Loucy (cell line): ENCODE data around the gene TMEM181.

Experiments used
- H2AFZ ChIP-seq: fragments of 200-600 bp; sonication (generic); 2 replicates; pipeline ENCODE4 v1.6.0; 2016; ENCODE audit warnings: antibody characterized with exemption, mild to moderate bottlenecking, low read length, moderate library complexity
- H3F3A ChIP-seq: fragments of 200-600 bp; 2 replicates; pipeline ENCODE4 v1.6.0; 2016; ENCODE audit warnings: antibody characterized with exemption, low read depth, mild to moderate bottlenecking
- H3K27me3 ChIP-seq: fragments of 200-600 bp; sonication (generic); 2 replicates; pipeline ENCODE4 v1.6.1; 2014; ENCODE audit warnings: low read length, mild to moderate bottlenecking; ENCODE audit not compliant: insufficient read depth, poor library complexity, severe bottlenecking
- H3K36me3 ChIP-seq: fragments of 200-600 bp; sonication (generic); 2 replicates; pipeline ENCODE4 v1.6.1; 2016; ENCODE audit warnings: low read length; ENCODE audit not compliant: insufficient read depth
- H3K4me1 ChIP-seq: fragments of 200-600 bp; sonication (generic); 2 replicates; pipeline ENCODE4 v1.5.1; 2014; ENCODE audit warnings: low read length, mild to moderate bottlenecking; ENCODE audit not compliant: insufficient read depth, poor library complexity, severe bottlenecking
- H3K4me2 ChIP-seq: fragments of 200-600 bp; sonication (generic); 2 replicates; pipeline ENCODE4 v1.6.0; 2014; ENCODE audit warnings: antibody characterized with exemption, low read length, low read depth, mild to moderate bottlenecking; ENCODE audit not compliant: poor library complexity, severe bottlenecking
- H3K4me3 ChIP-seq: fragments of 200-600 bp; sonication (generic); 2 replicates; pipeline ENCODE4 v1.5.1; 2014; ENCODE audit warnings: low read length, mild to moderate bottlenecking, mixed read lengths; ENCODE audit not compliant: poor library complexity, severe bottlenecking
- H3K79me2 ChIP-seq: fragments of 200-600 bp; sonication (generic); 2 replicates; pipeline ENCODE4 v1.6.1; 2014; ENCODE audit warnings: low read length; ENCODE audit not compliant: insufficient read depth
- H3K9ac ChIP-seq: fragments of 200-600 bp; sonication (generic); 2 replicates; pipeline ENCODE4 v1.6.0; 2014; ENCODE audit warnings: mild to moderate bottlenecking, low read depth, low read length, moderate library complexity; ENCODE audit not compliant: poor library complexity, severe bottlenecking
- H3K9me2 ChIP-seq: fragments of 200-600 bp; sonication (generic); replicated peaks from 2 replicates; pipeline ENCODE4 v1.6.1; 2016; ENCODE audit warnings: low read depth, low read length, mixed read lengths
- H3K9me3 ChIP-seq: fragments of 200-600 bp; sonication (generic); 2 replicates; pipeline ENCODE4 v1.6.1; 2014; ENCODE audit warnings: mild to moderate bottlenecking, antibody characterized with exemption, low read length, low read depth; ENCODE audit not compliant: insufficient read depth
- H4K20me1 ChIP-seq: fragments of 200-600 bp; sonication (generic); 2 replicates; pipeline ENCODE4 v1.6.0; 2014; ENCODE audit warnings: antibody characterized with exemption, low read length, mild to moderate bottlenecking; ENCODE audit not compliant: insufficient read depth, poor library complexity, severe bottlenecking
- EZH2phosphoT487 ChIP-seq: fragments of 200-600 bp; IDR thresholded peaks from 2 replicates; pipeline ENCODE4 v1.6.1; 2018; ENCODE audit warnings: antibody characterized with exemption, mild to moderate bottlenecking, moderate library complexity, borderline replicate concordance
- TF ChIP-seq, protein P1 (sequence below): fragments of 200-600 bp; sonication (generic); conservative IDR thresholded peaks from 2 replicates; pipeline ENCODE4 v1.5.1; 2014; ENCODE audit warnings: mild to moderate bottlenecking, antibody characterized with exemption, low read length

Gene TMEM181

DNA sequence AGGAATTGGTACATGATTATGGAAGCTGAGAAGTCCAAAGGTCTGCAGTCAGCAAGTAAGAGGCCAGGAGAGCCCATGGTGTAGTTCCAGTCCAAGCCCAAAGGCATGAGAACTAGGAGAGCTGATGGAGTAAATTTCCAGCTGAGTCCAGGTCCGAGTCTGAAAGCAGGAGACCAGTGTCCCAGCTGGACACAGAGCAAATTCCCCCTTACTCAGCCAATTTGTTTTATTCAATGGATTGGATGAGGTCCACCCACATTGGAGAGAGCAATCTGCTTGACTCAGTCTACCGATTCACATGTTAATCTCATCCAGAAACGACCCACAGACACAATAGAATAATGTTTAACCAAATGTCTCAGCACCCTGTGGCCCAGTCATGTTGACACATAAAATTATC, 14.9 kb downstream of the TMEM181 start:
- H3K4me2 ChIP-seq, result no peak overlapping the region
- H3K9me3 ChIP-seq, result no peaks in the 10 kb centered on the region
- no peaks in the 10 kb centered on the region for H3F3A ChIP-seq
- H4K20me1 ChIP-seq, result peaks cover 2% of the 10 kb centered on the region
- H3K9ac ChIP-seq, result no peak overlapping the region
- TF ChIP-seq, protein P1, sequence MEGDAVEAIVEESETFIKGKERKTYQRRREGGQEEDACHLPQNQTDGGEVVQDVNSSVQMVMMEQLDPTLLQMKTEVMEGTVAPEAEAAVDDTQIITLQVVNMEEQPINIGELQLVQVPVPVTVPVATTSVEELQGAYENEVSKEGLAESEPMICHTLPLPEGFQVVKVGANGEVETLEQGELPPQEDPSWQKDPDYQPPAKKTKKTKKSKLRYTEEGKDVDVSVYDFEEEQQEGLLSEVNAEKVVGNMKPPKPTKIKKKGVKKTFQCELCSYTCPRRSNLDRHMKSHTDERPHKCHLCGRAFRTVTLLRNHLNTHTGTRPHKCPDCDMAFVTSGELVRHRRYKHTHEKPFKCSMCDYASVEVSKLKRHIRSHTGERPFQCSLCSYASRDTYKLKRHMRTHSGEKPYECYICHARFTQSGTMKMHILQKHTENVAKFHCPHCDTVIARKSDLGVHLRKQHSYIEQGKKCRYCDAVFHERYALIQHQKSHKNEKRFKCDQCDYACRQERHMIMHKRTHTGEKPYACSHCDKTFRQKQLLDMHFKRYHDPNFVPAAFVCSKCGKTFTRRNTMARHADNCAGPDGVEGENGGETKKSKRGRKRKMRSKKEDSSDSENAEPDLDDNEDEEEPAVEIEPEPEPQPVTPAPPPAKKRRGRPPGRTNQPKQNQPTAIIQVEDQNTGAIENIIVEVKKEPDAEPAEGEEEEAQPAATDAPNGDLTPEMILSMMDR, result no peak
- TF ChIP-seq EZH2phosphoT487, result no peak
- H3K4me3 ChIP-seq, result no peak overlapping the region
- no peak overlapping the region for H2AFZ ChIP-seq
- peaks cover 19% of the 10 kb centered on the region; the same call in 1 of the 2 replicates for H3K36me3 ChIP-seq
- H3K27me3 ChIP-seq, result no peaks in the 10 kb centered on the region
- no peaks in the 10 kb centered on the region for H3K4me1 ChIP-seq
- H3K79me2 ChIP-seq, result peaks cover 30% of the 10 kb centered on the region; the same call in 1 of the 2 replicates
- H3K9me2 ChIP-seq, result no peaks in the 10 kb centered on the region

DNA sequence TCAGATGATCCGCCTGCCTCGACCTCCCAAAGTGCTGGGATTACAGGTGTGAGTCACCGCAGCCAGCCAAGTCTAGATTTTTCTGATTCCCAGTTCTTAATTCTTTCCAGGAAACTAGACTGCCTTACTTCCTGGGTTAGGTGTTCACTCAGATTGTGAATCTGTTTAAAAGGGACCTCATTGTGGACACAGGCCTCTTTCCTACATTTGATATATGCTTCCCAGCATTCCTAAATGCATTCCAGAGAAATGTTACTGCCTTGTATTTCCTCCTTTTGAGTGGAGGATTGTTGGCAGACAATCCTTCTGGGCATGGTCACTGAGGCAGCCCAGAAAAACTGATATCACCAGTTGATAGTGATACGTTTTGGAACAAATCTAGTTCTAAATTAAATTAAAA, 15.7 kb downstream of the TMEM181 start:
- Histone ChIP-seq H3K4me2 (no peak overlapping the region), H2AFZ (no peak overlapping the region), H3K4me1 (no peaks in the 10 kb centered on the region), H3K9me2 (no peaks in the 10 kb centered on the region), H3K79me2 (peaks cover 30% of the 10 kb centered on the region; the same call in 1 of the 2 replicates), H3K9ac (no peak overlapping the region), H3K4me3 (no peak overlapping the region), H3K36me3 (peaks cover 19% of the 10 kb centered on the region; the same call in 1 of the 2 replicates), H4K20me1 (no peaks in the 10 kb centered on the region), H3K9me3 (no peaks in the 10 kb centered on the region), H3F3A (no peaks in the 10 kb centered on the region), H3K27me3 (no peaks in the 10 kb centered on the region)
- TF ChIP-seq, protein P1, result no peak
- TF ChIP-seq EZH2phosphoT487, result no peak

DNA sequence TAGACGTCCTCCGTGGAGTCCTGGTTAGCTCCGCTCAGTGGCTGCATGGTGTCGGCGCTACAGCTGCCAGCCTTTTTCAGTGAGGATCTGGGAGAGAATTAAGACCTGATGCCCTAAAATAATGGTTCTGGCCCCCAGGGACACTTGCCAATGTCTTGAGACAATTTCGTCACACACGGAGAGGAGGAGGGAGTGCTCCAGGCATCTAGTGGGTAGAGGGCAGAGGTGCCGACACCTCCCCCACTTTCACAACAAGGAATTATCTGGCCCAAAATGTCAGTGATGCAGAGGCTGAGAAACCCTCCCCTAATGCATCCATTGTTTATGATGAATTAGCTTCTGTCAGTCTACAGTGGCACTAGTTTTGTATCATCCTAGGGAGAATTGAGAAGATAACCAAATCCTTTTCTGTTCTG, 24.4 kb downstream of the TMEM181 start:
- H3K9ac ChIP-seq, result no peak overlapping the region
- H3K79me2 ChIP-seq, result no peaks in the 10 kb centered on the region
- H2AFZ ChIP-seq, result no peak overlapping the region
- no peaks in the 10 kb centered on the region for H3K9me2 ChIP-seq
- no peak for TF ChIP-seq EZH2phosphoT487
- peaks cover 52% of the 10 kb centered on the region; the same call in 1 of the 2 replicates for H3K36me3 ChIP-seq
- H3K4me1 ChIP-seq, result no peaks in the 10 kb centered on the region
- no peaks in the 10 kb centered on the region for H3K9me3 ChIP-seq
- no peaks in the 10 kb centered on the region for H3K27me3 ChIP-seq
- no peaks in the 10 kb centered on the region for H4K20me1 ChIP-seq
- no peaks in the 10 kb centered on the region for H3F3A ChIP-seq
- H3K4me2 ChIP-seq, result no peak overlapping the region
- H3K4me3 ChIP-seq, result no peak overlapping the region

DNA sequence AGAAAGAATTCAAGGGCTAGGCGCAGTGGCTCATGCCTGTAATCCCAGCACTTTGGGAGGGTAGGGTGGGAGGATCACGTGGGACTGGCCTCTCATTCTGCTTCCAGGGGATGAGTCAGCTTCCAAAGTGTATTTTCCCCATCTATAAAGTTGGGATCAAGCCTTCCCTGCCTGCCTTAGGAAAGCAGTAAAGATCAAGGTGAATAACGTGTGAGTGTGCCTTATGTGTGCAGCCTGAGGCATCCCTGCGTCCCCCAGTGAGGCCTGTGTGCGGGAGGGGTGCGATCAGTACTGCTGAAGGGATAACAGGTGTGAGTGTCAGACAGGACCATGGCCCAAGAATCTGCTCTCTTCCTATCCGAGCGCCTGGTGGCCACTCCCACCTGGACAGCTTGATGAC, 26.8 kb downstream of the TMEM181 start:
- H3K4me1 ChIP-seq, result no peaks in the 10 kb centered on the region
- no peaks in the 10 kb centered on the region for H3K79me2 ChIP-seq
- H3K4me3 ChIP-seq, result no peak overlapping the region
- no peak overlapping the region for H2AFZ ChIP-seq
- TF ChIP-seq EZH2phosphoT487, result no peak
- TF ChIP-seq, protein P1, result no peak
- H3K36me3 ChIP-seq, result peaks cover 71% of the 10 kb centered on the region; the same call in 1 of the 2 replicates
- no peaks in the 10 kb centered on the region for H4K20me1 ChIP-seq
- no peaks in the 10 kb centered on the region for H3K9me3 ChIP-seq
- H3K27me3 ChIP-seq, result no peaks in the 10 kb centered on the region
- H3K9ac ChIP-seq, result no peak overlapping the region
- H3K9me2 ChIP-seq, result no peaks in the 10 kb centered on the region
- H3K4me2 ChIP-seq, result no peak overlapping the region
- H3F3A ChIP-seq, result no peaks in the 10 kb centered on the region
